ENCODE measurements around the gene ZNF654.

The ZNF654 gene

GRCh38 chr3:88030210-88030609 lies 28.8 kb upstream of the ZNF654 start:
- peak; percentile 28 for DNase-seq (ENCODE audit: low read depth)
- TF ChIP-seq, protein P1, sequence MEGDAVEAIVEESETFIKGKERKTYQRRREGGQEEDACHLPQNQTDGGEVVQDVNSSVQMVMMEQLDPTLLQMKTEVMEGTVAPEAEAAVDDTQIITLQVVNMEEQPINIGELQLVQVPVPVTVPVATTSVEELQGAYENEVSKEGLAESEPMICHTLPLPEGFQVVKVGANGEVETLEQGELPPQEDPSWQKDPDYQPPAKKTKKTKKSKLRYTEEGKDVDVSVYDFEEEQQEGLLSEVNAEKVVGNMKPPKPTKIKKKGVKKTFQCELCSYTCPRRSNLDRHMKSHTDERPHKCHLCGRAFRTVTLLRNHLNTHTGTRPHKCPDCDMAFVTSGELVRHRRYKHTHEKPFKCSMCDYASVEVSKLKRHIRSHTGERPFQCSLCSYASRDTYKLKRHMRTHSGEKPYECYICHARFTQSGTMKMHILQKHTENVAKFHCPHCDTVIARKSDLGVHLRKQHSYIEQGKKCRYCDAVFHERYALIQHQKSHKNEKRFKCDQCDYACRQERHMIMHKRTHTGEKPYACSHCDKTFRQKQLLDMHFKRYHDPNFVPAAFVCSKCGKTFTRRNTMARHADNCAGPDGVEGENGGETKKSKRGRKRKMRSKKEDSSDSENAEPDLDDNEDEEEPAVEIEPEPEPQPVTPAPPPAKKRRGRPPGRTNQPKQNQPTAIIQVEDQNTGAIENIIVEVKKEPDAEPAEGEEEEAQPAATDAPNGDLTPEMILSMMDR (conservative IDR thresholded peaks at IDR 0.05; ENCODE audit: low read depth, low read length) = no peak
- peak overlapping the region; percentile 26 for H3K4me3 ChIP-seq (ENCODE audit: low read depth, low read length)

GRCh38 chr3:88031642-88032077 lies 27.4 kb upstream of the ZNF654 start:
- peak; percentile 50 for DNase-seq (ENCODE audit: low read depth)
- TF ChIP-seq, protein P1 (conservative IDR thresholded peaks at IDR 0.05; ENCODE audit: low read depth, low read length) = no peak

GRCh38 chr3:88032245-88032644 lies 26.8 kb upstream of the ZNF654 start:
- TF ChIP-seq, protein P1 (conservative IDR thresholded peaks at IDR 0.05; ENCODE audit: low read depth, low read length) = no peak
- no peak overlapping the region for H3K4me3 ChIP-seq (ENCODE audit: low read depth, low read length)
- DNase-seq (ENCODE audit: low read depth) = peak; percentile 7

More at GRCh38 chr3:88031642-88032077, 27.4 kb upstream of the ZNF654 start:
- peak overlapping the region; percentile 30 for H3K4me3 ChIP-seq (ENCODE audit: low read depth, low read length)

GRCh38 chr3:88033079-88033478 lies 26.0 kb upstream of the ZNF654 start:
- no peak overlapping the region for H3K4me3 ChIP-seq (ENCODE audit: low read depth, low read length)
- TF ChIP-seq, protein P1 (conservative IDR thresholded peaks at IDR 0.05; ENCODE audit: low read depth, low read length) = no peak
- no peak for DNase-seq (ENCODE audit: low read depth)

DNA sequence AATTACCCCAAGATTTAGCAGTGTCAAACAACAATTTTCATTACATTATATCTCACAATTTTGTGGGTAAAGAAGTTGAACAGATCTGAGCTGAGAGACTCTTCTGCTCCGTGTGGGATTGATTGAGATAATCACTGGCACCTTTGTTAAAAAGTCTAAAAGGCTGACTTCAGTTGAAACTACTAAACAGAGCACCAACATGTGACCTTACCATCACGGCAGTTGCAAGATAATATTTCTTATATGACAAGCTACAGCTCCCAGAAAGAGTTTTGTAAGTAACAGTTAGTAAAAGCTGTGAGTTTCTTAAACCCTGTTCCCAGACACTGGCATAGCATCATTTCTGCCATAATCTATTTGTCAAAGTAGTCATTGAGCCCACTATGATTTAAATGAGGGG lies 25.2 kb upstream of the ZNF654 start:
- no peak overlapping the region for H3K4me3 ChIP-seq (ENCODE audit: low read depth, low read length)
- DNase-seq (ENCODE audit: low read depth) = no peak
- TF ChIP-seq, protein P1 (conservative IDR thresholded peaks at IDR 0.05; ENCODE audit: low read depth, low read length) = no peak

GRCh38 chr3:88034491-88035275 lies 24.4 kb upstream of the ZNF654 start:
- TF ChIP-seq, protein P1 (conservative IDR thresholded peaks at IDR 0.05; ENCODE audit: low read depth, low read length) = no peak
- peak; percentile 53 for DNase-seq (ENCODE audit: low read depth)
- H3K4me3 ChIP-seq (ENCODE audit: low read depth, low read length) = no peak overlapping the region

GRCh38 chr3:88036221-88036620 lies 22.8 kb upstream of the ZNF654 start:
- TF ChIP-seq, protein P1 (conservative IDR thresholded peaks at IDR 0.05; ENCODE audit: low read depth, low read length) = no peak
- no peak for DNase-seq (ENCODE audit: low read depth)
- no peak overlapping the region for H3K4me3 ChIP-seq (ENCODE audit: low read depth, low read length)
